HG02938 (cell line): ENCODE results near the gene RORC.
"Not testable (repeated sequence)": the region's sequence is repeated elsewhere in the genome, so short reads cannot be mapped to it uniquely, and the experiment has no call there.

Experiments used
- ATAC-seq: cut with Tn5 transposase; IDR thresholded peaks from one replicate; pipeline ENCODE4 v1.9.1; 2021; ENCODE audit warnings: mild to moderate bottlenecking, moderate library complexity; ENCODE audit not compliant: unreplicated experiment

Gene RORC

DNA sequence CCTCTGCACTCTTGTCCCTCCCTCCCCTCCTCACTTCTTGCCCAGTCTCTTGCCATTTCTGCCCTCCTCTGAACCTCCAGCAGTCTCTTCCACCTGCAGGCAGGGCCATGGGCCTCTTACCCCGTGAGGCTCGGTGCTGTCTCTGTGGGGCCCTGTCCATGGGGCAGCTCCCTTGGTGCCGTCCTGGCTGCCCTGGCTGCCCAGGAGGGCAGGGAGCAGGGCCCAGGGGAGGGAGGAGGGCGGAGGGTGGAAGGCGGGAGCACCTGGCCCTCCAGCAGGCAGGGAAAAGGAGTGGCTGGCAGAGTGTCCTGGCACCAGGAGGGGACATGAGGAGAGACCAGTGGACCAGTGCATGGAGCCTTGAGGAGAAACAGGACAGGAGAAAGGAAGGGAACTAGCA lies at the start of gene RORC:
Gene RORC, minus strand, starts transcription at position 198 of the 400 bp plus-strand sequence. Its CDS starts 38 bp downstream, at position 160.
- ATAC-seq: no peak

DNA sequence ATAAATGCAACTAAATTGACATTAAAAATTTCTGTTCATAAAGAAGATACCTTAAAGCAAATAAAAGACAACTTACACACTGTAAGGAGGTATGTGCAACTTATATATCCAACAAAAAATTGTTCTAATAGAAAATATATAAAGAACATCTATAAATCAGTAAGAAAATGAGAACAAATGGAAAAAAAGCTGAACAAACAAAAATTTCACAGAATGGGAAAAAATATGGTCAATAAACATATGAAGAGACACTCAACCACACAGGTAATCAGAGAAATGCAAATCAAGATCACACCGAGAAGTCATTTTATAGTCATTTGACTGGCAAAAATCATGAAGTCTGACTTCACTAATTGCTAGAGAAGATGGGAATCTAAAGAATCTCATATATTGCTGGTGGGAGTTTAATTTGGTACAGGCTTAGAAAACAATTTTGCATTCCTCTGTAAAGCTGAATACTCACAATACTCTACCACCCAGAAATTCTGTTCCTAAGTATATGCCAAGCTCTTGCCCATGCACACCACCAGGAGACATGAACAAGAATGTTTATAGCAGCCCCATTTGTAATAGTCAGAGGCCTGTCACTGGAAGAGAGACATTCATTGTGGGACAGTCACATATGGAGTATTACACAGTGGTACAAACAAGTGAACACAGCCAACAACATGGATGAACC lies 44.0 kb upstream of the RORC start:
- ATAC-seq: no peak

DNA sequence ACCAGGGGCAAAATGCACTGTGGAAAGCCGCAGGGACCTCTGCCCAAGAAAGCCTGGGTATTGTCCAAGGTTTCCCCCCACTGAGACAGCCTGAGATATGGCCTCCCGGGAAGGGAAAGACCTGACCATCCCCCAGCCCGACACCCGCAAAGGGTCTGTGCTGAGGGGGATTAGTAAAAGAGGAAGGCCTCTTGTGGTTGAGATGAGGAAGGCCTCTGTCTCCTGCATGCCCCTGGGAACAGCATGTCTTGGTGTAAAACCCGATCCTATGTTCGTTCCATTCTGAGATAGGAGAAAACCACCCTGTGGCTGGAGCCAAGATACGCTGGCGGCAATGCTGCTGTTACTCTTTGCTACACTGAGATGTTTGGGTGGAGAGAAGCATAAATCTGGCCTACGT lies 41.2 kb upstream of the RORC start:
- ATAC-seq: not testable (repeated sequence)

DNA sequence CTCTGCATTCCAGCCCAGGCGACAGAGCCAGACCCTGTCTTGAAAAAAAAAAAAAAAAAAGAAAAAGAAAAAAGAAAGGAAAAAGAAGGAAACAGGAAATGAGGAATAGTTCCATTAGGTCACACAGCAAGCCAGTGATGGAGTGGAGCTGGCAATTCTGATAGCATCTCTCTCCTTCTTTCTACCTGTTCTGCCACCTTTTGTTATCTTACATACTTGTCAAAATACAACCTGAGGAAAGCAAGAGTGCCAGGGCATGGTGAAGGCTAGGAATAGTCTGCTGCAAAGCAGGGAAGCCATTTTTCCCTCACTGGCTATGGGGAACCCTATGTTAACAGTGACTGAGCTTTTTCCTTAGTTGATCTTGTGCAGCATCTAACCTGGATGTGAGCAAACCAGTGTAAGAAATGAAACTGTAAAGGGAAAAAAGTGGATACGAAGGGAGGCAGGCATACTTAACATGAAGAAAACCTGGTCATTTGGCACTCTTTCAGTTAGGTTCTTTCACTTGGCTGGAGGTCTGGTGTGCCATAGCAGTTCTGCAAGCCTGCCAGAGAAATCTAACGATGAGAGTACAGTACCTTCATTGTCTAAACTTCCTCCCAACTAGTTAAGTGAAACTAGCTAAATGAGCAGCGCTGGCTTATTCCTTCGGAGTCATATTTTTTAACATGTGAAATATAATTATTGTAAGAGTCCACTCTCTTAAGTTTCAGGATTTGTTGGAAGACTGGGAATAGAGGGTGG lies 39.9 kb upstream of the RORC start:
- no peak for ATAC-seq

DNA sequence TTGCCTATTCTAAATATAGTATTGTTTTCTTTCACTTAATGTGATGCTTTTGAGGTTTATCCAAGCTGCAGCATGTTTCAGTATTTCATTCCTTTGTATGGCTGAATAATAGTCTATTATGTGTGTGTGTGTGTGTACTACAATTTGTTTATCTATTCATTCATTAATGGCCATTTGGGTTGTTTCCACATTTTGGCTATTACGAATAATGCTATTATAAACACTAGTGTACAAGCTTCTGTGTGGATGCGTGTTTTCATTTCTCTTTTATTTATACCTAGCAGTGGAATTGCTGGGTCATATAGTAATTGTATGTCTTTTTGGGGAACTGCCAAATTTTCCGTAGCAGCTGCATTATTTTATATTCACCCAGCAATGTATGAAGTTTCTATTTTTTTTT lies 36.9 kb upstream of the RORC start:
- no peak for ATAC-seq

DNA sequence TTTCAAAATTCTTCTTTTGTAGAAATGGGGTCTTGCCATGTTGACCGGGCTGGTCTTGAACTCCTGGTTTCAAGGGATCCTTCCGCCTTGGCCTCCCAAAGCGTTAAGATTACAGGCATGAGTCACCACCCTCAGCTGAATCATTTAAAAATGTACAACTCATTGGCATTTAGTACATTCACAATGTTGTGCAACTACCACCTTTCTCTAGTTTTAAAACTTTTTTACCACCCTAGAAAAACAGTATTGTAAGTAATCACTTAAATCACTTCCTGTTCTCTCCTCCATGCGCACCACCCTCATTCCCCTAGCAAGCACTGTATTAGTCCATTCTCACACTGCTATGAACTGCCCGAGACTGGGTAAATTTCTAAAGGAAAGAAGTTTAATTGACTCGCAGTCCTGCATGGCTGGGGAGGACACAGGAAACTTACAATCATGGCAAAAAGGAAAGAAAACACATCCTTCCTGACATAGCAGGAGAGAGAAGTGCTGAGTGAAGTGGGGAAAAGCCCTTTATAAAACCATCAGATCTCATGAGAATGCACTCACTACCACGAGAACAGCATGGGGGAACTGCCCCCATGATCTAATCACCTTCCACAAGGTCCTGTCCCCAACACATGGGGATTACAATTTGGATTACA lies 36.3 kb upstream of the RORC start:
- no peak for ATAC-seq

DNA sequence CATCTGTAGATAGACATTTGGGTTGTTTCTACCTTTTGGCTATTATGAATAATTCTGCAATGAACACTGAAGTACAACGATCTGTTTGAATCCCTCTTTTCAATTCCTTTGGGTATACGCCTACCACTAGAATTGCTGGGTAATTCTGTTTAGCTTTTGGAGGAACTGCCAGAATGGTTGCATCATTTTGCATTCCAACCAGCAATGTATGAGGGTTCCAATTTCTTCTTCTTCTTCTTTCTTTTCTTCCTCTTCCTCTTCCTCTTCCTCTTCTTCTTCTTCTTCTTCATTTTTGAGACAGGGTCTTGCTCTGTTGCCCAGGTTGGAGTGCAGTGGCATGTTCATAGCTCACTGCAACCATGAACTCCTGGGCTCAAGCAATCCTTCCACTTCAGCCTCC lies 35.7 kb upstream of the RORC start:
- ATAC-seq: no peak

DNA sequence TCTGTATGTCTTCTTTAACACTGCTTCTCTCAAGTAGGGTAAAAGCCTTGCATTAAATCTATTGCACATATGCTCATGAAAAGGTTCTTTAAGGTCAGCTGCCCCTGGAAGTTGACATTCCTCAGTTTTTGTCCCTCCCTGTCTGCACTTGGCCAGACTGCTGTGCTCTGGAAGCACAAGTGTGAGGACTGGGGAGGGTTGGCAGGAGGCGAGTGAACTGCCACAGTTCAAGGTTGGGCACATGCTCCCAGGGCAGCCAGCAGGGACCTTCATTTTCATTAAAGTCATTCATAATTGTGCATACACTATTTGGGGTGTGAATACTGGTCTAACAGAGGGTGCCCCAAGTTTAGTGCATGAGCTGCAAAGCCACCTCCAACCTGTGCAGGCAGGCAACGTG lies 32.8 kb upstream of the RORC start:
- no peak for ATAC-seq

DNA sequence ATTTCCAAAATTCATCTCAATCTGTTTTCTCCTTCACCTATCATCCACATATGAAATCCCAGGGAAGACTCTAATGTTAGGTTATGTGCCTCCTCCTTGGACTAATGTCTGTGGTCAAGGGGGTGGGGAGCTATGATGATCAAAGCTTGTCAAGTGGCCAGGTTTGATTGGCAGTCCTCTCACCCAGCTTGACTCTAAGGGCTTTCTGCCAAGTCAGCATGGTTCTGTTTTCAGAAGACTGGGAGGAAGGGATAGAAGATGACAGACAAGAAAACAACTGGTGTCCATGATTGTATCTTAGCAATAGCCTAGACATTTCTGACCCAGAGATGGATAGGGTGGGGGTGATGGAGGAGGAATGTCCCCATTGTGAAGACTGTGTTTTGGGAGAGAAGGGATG lies 31.0 kb upstream of the RORC start:
- no peak for ATAC-seq

DNA sequence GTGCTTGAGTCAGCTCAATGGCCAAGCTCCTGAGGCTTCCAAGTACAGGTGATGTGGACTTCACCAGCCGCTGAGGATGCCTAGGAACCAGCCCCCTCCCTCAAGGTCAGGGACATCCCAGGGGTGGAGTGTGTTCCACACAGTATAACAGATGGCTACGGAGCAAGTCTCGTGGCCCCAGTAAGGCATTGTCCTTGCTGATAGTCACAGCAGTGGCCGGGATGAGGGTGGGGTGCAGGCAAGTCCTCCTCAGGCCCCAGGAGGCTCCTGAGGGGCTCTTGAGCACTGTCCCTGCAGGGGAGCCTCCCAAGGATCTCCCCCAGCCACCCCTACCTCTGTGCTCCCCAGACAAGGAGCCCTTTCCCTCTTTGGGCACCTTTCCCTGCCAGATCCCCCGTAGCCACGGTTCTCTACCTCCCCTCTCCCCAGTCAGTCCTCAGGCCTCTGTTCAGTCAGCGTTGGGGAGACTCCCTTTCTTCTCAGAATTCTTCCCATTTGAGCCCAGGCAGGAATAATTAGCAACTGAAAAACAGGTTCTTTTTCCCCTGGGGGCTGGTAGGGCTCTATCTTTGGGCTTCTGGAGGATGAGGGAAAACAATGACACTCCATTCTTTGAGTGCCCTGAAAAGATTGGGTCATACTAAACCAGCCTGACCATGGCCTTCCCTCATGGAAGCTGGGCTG lies 29.0 kb upstream of the RORC start:
- ATAC-seq: no peak

DNA sequence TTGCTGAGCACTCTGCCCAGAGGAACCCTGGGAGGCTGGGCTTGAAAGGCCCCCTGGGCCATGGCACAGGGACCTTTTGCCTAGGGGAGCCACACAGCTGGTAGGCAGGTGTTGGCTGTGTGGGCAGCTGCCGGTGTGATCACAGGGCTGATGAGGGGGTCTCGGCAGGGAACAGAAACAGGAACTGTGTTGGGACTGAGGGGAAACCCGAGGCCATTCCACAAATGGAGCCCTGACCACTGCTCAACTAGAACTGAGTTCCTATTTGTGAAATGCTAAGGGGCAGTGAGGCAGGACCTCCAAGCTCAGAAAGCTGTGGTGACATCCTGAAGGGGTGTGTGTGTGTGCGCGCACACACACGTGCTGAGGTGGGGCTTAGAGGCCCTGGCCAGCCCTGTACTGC lies 28.3 kb upstream of the RORC start:
- ATAC-seq: no peak

DNA sequence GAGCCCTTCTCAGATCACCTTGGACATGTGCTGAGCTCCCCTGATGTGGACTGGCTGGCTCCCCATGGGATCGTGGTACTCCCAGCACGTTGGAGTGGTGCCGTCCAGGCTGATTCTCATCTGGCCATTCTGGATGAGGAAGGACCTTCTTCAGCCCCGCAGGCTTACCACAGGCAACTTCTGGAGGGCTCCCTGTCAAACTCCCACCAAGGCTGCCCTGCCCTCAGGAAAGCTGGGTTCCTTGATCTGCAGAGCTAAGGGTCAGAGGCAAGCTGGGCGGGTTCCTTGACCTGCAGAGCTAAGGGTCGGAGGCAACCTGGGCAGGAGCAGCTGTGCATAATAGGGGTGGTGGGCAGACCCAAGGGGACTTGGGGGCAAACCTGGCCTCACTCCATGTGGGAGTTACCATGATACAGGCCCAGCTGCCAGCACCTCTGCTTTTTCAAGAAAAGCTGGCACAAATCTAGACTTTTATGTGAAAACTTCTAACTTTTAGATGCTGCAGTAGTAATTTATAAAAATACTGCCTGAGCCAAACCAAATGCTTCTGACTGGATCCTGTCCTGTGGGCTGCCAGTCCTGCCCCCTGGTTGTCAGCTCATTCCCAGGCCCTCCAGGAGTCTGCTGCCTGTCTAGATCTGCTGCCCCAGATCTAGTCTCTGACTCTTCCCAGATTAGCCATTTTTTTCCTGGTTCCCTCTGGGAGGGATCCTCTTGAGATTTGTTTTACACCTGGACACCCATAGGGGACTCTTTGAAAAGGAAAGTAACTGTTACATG lies 27.5 kb upstream of the RORC start:
- no peak for ATAC-seq

DNA sequence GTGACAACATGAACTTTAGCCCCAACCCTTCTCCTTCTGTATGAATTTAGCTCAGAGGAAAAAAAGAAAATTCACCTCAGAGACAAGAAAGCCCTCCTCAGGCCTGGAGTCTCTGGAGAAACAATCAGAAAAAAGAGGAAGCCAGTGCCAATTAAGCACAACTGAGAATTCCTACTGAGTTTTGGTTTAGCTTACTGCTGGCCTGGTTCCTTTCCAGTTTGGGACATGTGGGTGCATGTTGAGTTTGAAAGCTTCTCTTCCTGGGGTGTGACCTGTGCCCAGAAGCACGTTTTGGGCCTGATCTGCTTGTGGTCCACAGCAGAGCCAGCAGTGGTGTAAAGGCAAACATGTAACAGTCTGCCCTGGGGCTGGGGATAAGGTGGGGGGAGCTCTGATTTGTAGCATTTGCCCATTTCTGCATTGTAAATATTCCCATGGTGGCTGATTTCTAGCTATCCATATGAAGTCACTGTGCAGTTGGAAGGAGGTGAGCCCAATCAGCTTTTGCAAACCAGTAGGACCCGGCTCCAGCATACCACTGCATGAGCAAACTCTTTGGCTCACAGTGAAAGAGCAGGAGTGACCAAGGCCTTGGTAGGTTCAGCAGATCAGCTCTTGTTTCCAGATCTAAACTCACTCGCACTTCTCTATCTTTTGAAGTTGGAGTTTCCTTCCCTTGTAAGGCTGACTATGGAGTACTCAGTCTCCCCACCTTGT lies 26.6 kb upstream of the RORC start:
- ATAC-seq: no peak

DNA sequence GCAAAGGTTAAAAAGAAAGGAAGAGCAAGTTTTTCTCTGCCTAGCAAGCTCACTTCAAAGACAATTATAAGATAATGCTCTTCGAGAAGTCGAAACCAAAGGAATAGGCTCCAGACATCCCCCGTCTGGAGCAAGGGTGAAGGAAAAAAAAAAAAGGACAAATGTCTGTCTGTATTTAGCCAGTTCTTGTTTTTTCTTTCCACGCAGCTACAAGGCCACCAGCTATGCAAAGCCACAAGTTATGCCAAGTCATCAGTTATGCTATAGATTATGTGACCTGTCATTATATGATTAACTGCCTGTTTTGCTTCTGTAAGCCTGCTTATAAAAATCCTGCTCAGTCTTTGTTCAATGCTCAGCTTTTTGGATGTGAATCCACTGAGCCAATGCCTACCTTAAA lies 24.3 kb upstream of the RORC start:
- no peak for ATAC-seq

DNA sequence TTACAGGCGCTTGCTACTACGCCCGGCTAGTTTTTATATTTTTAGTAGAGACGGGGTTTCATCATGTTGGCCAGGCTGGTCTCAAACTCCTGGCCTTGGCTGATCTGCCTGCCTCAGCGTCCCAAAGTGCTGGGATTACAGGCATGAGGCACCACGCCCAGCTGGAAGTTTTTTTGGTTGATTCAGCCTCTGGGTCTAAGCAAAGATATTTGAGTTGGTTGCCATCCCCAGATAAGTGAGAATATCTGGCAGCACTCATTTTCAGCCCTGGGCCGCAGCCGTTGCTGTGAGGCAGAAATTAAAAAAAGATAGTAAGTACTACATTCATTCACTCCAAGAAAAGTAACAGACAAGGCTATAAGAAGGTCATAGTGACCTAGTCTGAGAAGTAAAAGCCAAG lies 23.9 kb upstream of the RORC start:
- not testable (repeated sequence) for ATAC-seq

DNA sequence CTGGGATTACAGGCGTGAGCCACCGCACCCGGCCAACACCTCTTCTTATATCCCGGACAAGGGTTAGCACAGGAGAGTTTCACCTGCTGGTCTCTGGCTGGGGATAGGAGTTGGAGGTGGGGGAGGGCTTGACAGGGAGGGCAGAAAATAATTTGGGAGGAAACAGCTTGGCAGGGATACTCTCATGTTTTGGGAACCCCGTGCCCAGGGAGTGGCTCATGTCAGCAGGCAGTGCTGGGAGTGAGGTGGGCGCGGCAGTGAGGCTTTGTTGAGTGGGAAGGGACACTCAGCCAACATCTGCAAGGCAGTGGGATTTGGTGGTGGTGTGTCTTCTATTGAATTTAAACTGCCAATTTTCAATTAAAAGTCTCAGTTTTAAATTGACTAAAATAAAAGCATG lies 23.1 kb upstream of the RORC start:
- ATAC-seq: no peak

DNA sequence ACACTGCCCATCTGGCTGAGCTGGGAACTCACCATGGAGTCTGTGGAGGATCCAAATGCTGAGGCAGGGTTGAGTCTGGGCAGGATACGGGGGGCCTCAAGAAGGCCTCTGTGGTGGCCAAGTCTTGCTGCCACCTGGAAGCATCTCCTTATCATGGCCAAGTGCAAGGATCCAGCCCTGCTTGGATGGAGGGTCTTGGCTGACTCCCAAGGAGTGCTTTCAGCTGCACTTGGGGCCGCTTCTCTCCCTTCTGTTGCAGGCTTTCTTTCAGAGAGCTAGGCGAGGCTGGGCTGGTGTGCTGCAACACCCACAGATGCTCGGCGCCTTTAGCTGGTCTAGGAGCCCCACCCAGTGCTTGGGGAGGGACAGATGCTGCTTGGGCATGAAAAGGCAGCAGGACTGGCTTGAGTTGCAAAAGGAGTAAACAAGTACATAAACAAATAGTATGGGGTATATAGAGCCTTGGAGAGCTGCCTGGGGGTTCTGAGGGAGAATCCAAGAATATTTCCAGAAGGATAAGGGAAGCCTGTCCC lies 21.9 kb upstream of the RORC start, which contains the start of gene THEM5:
Gene THEM5, minus strand, starts transcription at position 302 of the 533 bp plus-strand sequence. Its CDS starts 147 bp downstream, at position 155.
- no peak for ATAC-seq

DNA sequence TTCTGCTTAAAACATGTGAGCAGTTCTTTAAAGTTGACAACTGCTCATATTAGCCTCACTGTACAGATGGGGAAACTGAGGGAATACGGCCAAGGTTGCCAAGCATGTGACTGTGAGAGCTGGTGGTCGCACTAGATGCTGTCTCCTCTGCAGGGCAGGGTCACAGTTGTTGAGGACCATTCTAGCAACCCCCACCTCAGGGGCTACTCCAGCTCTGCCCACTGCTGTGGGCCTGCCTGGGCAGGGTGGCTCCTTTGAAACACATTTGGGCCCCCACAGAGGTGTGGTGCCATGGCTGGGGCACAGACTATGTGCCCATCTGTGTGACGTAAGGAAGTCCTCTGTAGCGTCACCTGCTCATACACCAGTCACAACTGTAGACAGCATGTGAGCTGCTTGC lies 21.1 kb upstream of the RORC start:
- no peak for ATAC-seq

DNA sequence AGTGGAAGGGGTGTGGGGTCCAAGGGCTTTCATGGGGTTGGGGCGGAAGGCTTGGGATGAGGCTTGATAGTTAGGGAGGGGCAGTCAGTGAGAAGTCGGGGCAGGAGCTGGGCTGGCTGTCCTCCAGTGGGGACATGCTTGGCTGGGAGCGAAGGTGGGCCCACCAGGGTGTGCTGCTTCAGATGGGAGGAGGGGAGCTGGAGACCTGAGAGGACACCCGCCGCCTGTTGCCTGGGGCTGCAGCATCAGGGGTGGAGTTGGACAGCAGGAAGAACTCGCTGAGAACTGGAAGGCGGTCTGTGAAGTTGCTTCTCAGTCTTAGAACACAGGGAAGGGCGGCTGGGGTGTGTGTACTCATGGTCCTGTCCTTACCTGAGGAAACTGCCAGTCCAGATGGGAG lies 20.3 kb upstream of the RORC start:
- ATAC-seq: no peak

DNA sequence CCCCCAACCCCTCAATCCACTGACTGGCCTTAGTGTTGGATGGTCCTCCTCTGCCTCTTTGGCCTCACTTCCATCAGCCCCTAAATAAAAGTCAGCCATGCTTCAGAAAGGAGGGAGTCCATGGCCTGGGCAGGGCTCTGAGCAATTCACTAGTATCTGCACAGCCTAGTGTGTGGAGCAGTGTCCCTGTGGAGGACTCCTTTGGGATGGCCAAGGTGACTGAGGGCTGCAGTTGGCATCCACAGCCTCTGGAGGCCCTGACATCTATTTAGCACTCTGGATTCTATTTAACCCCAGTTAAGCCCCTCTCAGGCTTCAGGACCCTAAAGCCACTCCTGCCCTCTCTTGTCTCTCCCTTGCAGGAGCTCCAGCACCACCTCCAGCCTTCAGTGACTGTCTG lies 18.3 kb upstream of the RORC start:
- no peak for ATAC-seq
